ENCODE data around the gene GALNT17. TPM values are rescaled to one million over a fixed set of nuclear protein-coding genes. Genes with fewer than 3 reads are reported as not detected.

GALNT17 gene
- total RNA-seq, 1 donor from 2014 or later, result 20.2 TPM

DNA sequence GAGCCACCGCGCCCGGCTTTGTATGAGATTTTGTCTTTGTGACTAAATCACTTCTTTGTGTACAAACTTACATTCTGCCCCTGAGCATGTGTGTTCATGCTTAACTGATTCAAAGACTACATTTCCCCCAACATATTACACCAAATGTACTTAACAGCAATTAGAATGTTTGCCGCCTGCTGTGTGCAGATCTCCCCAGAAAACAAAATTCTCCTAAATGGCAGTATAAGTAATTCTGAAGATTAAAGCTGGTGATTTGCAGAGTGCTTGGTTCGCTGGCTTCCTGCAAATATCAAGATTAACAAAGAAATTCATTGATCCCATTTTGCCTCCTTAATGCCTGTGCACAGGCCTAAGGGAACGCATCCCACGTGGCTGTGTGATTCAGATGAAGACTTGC is 230.3 kb downstream of the GALNT17 start:
- Mint-ChIP-seq H3K27ac (no peak overlapping the region), H3K4me1 (ENCODE audit: unreplicated experiment) (peaks cover 12% of the 10 kb centered on the region), H3K9me3 (peaks cover 4% of the 10 kb centered on the region), H3K36me3 (no peaks in the 10 kb centered on the region), H3K27me3 (no peaks in the 10 kb centered on the region), H3K4me3 (no peak overlapping the region)
- TF ChIP-seq, protein P1, sequence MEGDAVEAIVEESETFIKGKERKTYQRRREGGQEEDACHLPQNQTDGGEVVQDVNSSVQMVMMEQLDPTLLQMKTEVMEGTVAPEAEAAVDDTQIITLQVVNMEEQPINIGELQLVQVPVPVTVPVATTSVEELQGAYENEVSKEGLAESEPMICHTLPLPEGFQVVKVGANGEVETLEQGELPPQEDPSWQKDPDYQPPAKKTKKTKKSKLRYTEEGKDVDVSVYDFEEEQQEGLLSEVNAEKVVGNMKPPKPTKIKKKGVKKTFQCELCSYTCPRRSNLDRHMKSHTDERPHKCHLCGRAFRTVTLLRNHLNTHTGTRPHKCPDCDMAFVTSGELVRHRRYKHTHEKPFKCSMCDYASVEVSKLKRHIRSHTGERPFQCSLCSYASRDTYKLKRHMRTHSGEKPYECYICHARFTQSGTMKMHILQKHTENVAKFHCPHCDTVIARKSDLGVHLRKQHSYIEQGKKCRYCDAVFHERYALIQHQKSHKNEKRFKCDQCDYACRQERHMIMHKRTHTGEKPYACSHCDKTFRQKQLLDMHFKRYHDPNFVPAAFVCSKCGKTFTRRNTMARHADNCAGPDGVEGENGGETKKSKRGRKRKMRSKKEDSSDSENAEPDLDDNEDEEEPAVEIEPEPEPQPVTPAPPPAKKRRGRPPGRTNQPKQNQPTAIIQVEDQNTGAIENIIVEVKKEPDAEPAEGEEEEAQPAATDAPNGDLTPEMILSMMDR (conservative IDR thresholded peaks at IDR 0.05), result no peak
- DNase-seq (ENCODE audit: extremely low spot score, unreplicated experiment), result no peak

DNA sequence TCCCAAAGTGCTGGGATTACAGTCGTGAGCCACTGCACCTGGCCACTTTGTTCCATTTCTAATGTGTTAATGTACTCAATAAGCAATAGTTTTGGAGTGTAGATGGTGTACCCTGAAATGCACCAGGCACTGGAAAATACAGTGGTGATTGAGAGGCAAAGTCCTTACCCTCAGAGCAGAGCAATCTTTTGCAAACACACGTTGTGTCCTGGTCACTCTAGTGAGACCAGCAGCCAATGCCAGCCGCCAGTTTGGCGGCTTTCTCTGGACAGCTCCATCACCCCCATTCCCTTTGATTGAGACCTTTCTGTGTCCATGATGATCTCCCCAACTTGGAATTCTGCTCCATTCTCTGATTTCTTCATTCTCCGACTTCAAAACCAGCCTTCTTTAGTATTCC is 231.3 kb downstream of the GALNT17 start:
- no peaks in the 10 kb centered on the region for H3K36me3 Mint-ChIP-seq
- TF ChIP-seq, protein P1 (conservative IDR thresholded peaks at IDR 0.05), result no peak
- no peak overlapping the region for H3K27ac Mint-ChIP-seq
- DNase-seq (ENCODE audit: extremely low spot score, unreplicated experiment), result no peak
- H3K4me3 Mint-ChIP-seq, result no peak overlapping the region
- H3K27me3 Mint-ChIP-seq, result no peaks in the 10 kb centered on the region
- H3K4me1 Mint-ChIP-seq (ENCODE audit: unreplicated experiment), result peaks cover 12% of the 10 kb centered on the region
- H3K9me3 Mint-ChIP-seq, result peaks cover 4% of the 10 kb centered on the region

DNA sequence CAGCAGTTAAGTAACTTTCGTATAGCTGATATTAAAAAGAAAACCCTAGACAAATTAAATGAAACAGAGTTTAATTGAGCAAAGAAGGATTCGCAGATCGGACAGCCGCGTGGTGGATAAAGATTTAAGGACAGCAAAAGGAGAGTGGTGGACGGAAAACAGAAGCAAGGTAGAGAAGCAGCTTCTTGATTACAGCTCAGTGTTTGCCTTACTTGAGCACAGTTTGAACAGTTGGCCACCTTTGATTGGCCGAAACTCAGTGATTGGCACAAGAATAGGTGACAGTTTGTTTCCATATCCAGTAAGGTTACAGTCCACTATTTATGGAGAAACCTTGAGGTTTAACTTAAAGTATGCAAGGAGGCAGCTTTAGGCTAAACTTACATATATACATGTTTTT is 231.7 kb downstream of the GALNT17 start:
- no peak for DNase-seq (ENCODE audit: extremely low spot score, unreplicated experiment)
- Mint-ChIP-seq H3K27ac (no peak overlapping the region), H3K27me3 (no peaks in the 10 kb centered on the region), H3K36me3 (no peaks in the 10 kb centered on the region), H3K4me3 (no peak overlapping the region), H3K9me3 (peaks cover 4% of the 10 kb centered on the region), H3K4me1 (ENCODE audit: unreplicated experiment) (peaks cover 12% of the 10 kb centered on the region)
- TF ChIP-seq, protein P1 (conservative IDR thresholded peaks at IDR 0.05), result no peak

DNA sequence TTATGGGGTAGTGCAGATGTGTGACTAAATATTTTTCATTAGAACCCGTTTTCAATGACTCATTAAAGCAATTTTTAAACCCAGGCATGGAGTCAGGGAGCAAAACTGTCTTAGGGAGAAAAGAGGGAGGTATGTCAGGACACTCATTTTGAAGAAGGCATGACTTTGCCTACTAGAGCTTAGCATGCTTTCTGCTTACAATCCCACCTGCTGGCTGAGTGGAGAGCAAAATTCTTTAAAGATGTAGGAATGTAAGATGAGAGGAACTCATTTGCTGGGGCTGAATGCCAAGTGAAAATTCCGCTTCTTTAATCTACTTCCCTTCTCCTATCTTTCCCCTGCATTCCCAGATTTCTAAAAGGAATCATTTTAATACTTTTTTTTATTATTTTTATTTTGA is 232.6 kb downstream of the GALNT17 start:
- TF ChIP-seq, protein P1 (conservative IDR thresholded peaks at IDR 0.05), result no peak
- Mint-ChIP-seq H3K27ac (no peak overlapping the region), H3K27me3 (no peaks in the 10 kb centered on the region), H3K4me3 (no peak overlapping the region), H3K36me3 (no peaks in the 10 kb centered on the region), H3K4me1 (ENCODE audit: unreplicated experiment) (peaks cover 12% of the 10 kb centered on the region), H3K9me3 (peaks cover 8% of the 10 kb centered on the region)
- DNase-seq (ENCODE audit: extremely low spot score, unreplicated experiment), result no peak

DNA sequence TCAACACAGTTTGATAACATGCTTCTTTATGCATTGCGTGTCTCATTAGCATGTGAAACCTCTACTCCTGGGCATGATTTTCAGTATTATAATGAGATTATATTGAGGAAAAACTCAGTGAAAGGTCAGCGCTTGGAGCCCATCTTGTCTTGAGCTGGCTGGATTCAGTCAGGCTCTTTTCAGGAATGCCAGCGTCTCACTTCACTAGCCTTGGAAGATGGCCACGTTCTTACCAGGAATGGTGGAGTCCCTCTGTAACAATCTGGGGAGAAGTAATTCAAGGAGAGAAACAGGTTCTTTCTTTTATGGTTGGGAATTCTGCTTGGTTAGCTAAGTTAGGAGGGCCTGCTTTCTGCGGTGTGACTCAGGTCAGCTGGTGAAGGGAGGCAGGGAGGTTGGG is 241.0 kb downstream of the GALNT17 start:
- DNase-seq (ENCODE audit: extremely low spot score, unreplicated experiment), result no peak
- H3K36me3 Mint-ChIP-seq, result peaks cover 4% of the 10 kb centered on the region
- TF ChIP-seq, protein P1 (conservative IDR thresholded peaks at IDR 0.05), result no peak
- no peaks in the 10 kb centered on the region for H3K4me1 Mint-ChIP-seq (ENCODE audit: unreplicated experiment)
- H3K27ac Mint-ChIP-seq, result no peak overlapping the region
- no peaks in the 10 kb centered on the region for H3K27me3 Mint-ChIP-seq
- H3K9me3 Mint-ChIP-seq, result peaks cover 11% of the 10 kb centered on the region
- H3K4me3 Mint-ChIP-seq, result no peak overlapping the region

DNA sequence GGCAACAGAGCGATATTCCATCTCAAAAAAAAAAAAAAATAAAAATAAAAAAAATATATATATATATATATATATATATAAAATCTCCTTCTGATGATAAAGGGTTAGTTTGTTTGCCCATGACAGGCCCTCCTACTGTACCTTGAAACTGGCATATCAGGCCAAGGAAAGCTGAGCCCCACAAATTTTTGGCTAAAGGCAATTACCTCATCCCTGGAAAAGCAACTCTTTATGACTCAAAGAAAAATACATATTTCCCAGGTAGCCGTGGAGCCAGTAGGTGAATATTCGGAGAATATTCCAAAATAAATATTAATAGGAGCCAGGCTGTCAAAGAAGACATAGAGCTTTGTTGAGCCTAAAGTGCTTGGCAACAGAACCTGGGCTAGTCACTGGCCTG is 245.1 kb downstream of the GALNT17 start:
- Mint-ChIP-seq H3K27me3 (peaks cover 5% of the 10 kb centered on the region), H3K4me3 (no peak overlapping the region), H3K27ac (no peak overlapping the region), H3K36me3 (peaks cover 4% of the 10 kb centered on the region), H3K9me3 (peaks cover 19% of the 10 kb centered on the region), H3K4me1 (ENCODE audit: unreplicated experiment) (no peaks in the 10 kb centered on the region)
- TF ChIP-seq, protein P1 (conservative IDR thresholded peaks at IDR 0.05), result no peak
- DNase-seq (ENCODE audit: extremely low spot score, unreplicated experiment), result no peak
